Airway epithelial cell (primary cell): ENCODE measurements around the gene GPATCH8. TPM values are rescaled to one million over a fixed set of nuclear protein-coding genes. Genes with fewer than 3 reads are reported as not detected.

Experiments
- total RNA-seq: library from RNA; depleted of rRNA; stranded (reverse); fragments of >200 nt; gene quantifications from 2 replicates; pipeline ENCODE4 v1.2.3, GENCODE V29; 2015

Gene GPATCH8
- 10.6 and 17.9 TPM in 2 replicates for total RNA-seq

DNA sequence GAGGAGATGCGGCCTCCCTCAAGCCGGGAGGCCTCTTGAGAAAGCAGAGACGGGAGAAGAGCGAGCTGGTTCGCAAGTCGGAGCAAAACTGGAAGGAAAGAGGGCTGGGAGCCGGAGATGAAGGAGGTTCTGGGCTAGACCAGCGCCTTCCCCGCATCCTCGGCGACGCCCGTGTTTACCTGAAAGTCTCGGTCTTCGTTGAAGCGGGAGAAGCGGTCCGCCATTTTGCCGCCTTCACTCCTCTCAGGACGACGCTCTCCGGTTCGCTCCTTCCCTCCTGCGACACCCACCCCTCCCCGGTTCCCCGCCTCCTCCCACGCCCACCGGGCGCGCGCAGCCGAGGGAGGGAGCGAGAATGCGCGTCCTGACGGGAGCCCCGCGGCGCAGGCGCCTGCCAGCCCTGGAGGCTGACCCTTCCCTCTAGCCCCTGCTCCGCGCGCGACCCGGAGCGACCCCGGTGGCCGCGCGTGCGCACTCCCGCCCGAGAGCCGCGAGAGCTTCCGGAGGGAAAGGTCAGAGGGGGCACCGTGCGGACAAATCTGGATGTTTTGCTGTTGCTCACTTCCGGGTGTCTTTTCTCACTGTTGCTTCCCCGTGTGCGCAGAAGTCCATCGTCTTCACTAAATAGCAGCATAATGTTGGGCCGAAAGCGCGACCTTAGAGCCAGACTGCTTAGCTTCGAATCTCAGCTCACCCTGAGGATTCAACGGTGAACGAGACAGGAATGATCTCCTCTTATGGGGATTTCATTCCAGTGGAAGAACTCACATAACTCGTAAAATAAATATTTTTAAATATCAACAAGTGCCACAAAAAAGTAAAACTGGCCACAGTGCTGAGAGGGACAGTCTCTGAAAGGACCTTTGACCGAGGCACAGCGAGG lies at the start of gene GPATCH8:
Gene GPATCH8, minus strand, starts transcription at position 260 of the 883 bp plus-strand sequence. Its CDS starts 36 bp downstream, at position 224.

DNA sequence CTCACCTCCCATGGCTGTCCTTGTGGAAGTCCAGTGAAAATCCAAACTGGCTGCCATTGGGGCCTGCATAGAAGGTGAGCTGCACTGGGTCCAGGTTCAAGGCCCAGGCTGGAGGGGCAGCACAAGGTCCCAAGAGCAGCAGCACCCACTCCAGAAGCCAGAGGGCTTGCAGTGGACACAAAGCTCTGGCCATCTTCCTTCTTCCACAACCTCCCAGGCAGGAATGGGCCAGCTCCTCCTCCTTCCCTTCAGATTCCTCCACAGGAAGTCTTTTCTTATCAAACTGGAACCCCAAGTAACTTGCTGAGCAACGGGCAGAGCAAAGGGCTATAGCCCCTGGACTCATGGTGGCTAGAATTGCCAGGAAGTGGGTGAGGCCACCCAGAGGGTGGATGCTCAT lies 113.9 kb downstream of the GPATCH8 start, which contains the start of gene ITGA2B:
Gene ITGA2B, minus strand, starts transcription at position 369 of the 400 bp plus-strand sequence. Its CDS starts 176 bp downstream, at position 193.

GRCh38 chr17:44363613-44364159 lies 139.5 kb downstream of the GPATCH8 start, which contains the start of gene FAM171A2:
FAM171A2 (minus strand) TSS chr17:44363853; CDS start chr17:44363714, 139 bp downstream.

Other genes with a start within 250 kb of the GPATCH8 start
- not detected in 2 replicates for gene SLC4A1, start 235.3 kb downstream of the GPATCH8 start, total RNA-seq
- 0.92 and 4.3 TPM in 2 replicates for gene RUNDC3A, start 194.8 kb downstream of the GPATCH8 start, total RNA-seq
- 203 and 225 TPM in 2 replicates for gene SLC25A39, start 178.6 kb downstream of the GPATCH8 start, total RNA-seq
- gene GRN, start 158.1 kb downstream of the GPATCH8 start, total RNA-seq: 475 and 574 TPM in 2 replicates
- 4.2 and 5.6 TPM in 2 replicates for gene FAM171A2, start 139.6 kb downstream of the GPATCH8 start, total RNA-seq
- 0.07 TPM in 1 of 2 replicates, not detected in the other for gene ITGA2B, start 113.8 kb downstream of the GPATCH8 start, total RNA-seq
- gene FZD2, start 54.1 kb upstream of the GPATCH8 start, total RNA-seq: 3.3 and 4.6 TPM in 2 replicates
- 0.19 and 0.28 TPM in 2 replicates for gene MEIOC, start 153.1 kb upstream of the GPATCH8 start, total RNA-seq
- 27.4 and 27.9 TPM in 2 replicates for gene CCDC43, start 186.4 kb upstream of the GPATCH8 start, total RNA-seq
- 4.4 and 6.0 TPM in 2 replicates for gene DBF4B, start 205.3 kb upstream of the GPATCH8 start, total RNA-seq